K562 (cell line): Measurements from ENCODE around the gene KLHL29. TPM values are rescaled to one million over a fixed set of nuclear protein-coding genes. Genes with fewer than 3 reads are reported as not detected.
A peak's percentile ranks its signal among the peaks of the same experiment; 100 is the strongest.

Source experiments
- ELF2 ChIP-seq: fragments of 250-450 bp; sonication (Bioruptor Pico); IDR thresholded peaks from 2 replicates; pipeline ENCODE4 v1.5.0; 2021; ENCODE audit warnings: mild to moderate bottlenecking
- MAFG ChIP-seq: fragments of 450-650 bp; conservative IDR thresholded peaks from 2 replicates; pipeline ENCODE4 v1.6.1; 2016; ENCODE audit warnings: missing genetic modification characterization, missing compliant biosample characterization
- MECOM ChIP-seq: fragments of 250-450 bp; sonication (Bioruptor Pico); IDR thresholded peaks from 2 replicates; pipeline ENCODE4 v1.8.0; 2022; ENCODE audit warnings: inconsistent platforms
- NFE2L1 ChIP-seq: fragments of 450-650 bp; IDR thresholded peaks from 2 replicates; pipeline ENCODE4 v1.6.1; 2016; ENCODE audit warnings: missing genetic modification characterization, low read depth, mild to moderate bottlenecking, missing compliant biosample characterization, moderate library complexity, borderline replicate concordance
- NR1H2 ChIP-seq: sonication (generic); formaldehyde crosslinking; IDR thresholded peaks from 2 replicates; pipeline ENCODE4 v1.4.0; 2020; ENCODE audit warnings: mild to moderate bottlenecking, missing genetic modification reagents
- NR2C2 ChIP-seq, 2 experiments: fragments of 200-800 bp in 1 of 2; sonication (Bioruptor generic) in 1 of 2; sonication (generic) in 1 of 2; formaldehyde crosslinking in 1 of 2; IDR thresholded peaks; 2 replicates each; pipeline versions ENCODE4 v1.6.1 to v1.8.0; 2016 to 2022; ENCODE audit warnings: mild to moderate bottlenecking in 1 of 2, missing compliant biosample characterization in 1 of 2, missing genetic modification characterization in 1 of 2, missing genetic modification reagents in 1 of 2
- PHTF2 ChIP-seq: fragments of 250-450 bp; sonication (Bioruptor Pico); IDR thresholded peaks from 2 replicates; pipeline ENCODE4 v1.5.0; 2021; ENCODE audit warnings: mild to moderate bottlenecking
- SMARCA5 ChIP-seq: fragments of 450-650 bp; IDR thresholded peaks from 2 replicates; pipeline ENCODE4 v1.6.1; 2016
- SOX6 ChIP-seq: fragments of 450-650 bp; IDR thresholded peaks from 2 replicates; pipeline ENCODE4 v1.6.1; 2014; ENCODE audit warnings: mild to moderate bottlenecking
- STAT5B ChIP-seq: fragments of 250-450 bp; sonication (Bioruptor Pico); IDR thresholded peaks from 2 replicates; pipeline ENCODE4 v1.8.0; 2021; ENCODE audit warnings: mild to moderate bottlenecking, inconsistent platforms
- YBX1 ChIP-seq: fragments of 450-650 bp; IDR thresholded peaks from 2 replicates; pipeline ENCODE4 v1.7.1; 2016; ENCODE audit warnings: mild to moderate bottlenecking
- ZNF134 ChIP-seq: fragments of 250-450 bp; sonication (Bioruptor Pico); conservative IDR thresholded peaks from 2 replicates; pipeline ENCODE4 v1.4.0; 2020
- ZNF253 ChIP-seq: fragments of 250-450 bp; sonication (Bioruptor Pico); conservative IDR thresholded peaks from 2 replicates; pipeline ENCODE4 v1.6.1; 2021; ENCODE audit warnings: mild to moderate bottlenecking
- ZNF311 ChIP-seq: fragments of 250-450 bp; sonication (Bioruptor Pico); IDR thresholded peaks from 2 replicates; pipeline ENCODE4 v1.4.0; 2020; ENCODE audit warnings: mild to moderate bottlenecking, moderate library complexity
- ZNF316 ChIP-seq: fragments of 450-650 bp; IDR thresholded peaks from 2 replicates; pipeline ENCODE4 v1.6.1; 2016
- ZNF384 ChIP-seq: IDR thresholded peaks from 2 replicates; pipeline ENCODE4 v1.6.1; 2012; ENCODE audit warnings: low read depth, low read length, improper control_type of control experiment
- ZNF444 ChIP-seq: fragments of 250-450 bp; sonication (Bioruptor Pico); IDR thresholded peaks from 2 replicates; pipeline ENCODE4 v1.4.0; 2020; ENCODE audit warnings: mild to moderate bottlenecking, moderate library complexity
- ZNF57 ChIP-seq: fragments of 450-650 bp; formaldehyde crosslinking; IDR thresholded peaks from 2 replicates; pipeline ENCODE4 v1.4.0; 2020; ENCODE audit warnings: mild to moderate bottlenecking, moderate library complexity
- polyA plus RNA-seq, 8 experiments: library from polyadenylated mRNA; depleted of rRNA in 4 of 8; stranded (reverse) in 5 of 8; unstranded in 3 of 8; fragments of >200 nt; fragmentation: Nextera tagmentation in 2 of 8; fragmentation: Illumina TruSeq in 1 of 8; extraction: Ambion mirVana in 2 of 8; extraction: Trizol in 1 of 8; gene quantifications; 2 replicates each; pipeline versions ENCODE4 v1.2.1 to v1.2.3, GENCODE V29; 2011 to 2014; ENCODE audit warnings: inconsistent platforms in 1 of 8, missing spikeins in 1 of 8
- total RNA-seq, 7 experiments: library from RNA; depleted of rRNA in 6 of 7; stranded (reverse); fragments of >200 nt in 6 of 7; fragmentation: Illumina TruSeq in 2 of 7; extraction: Trizol in 2 of 7; gene quantifications; 2 replicates each; pipeline versions ENCODE4 v1.2.1 to v1.2.3, GENCODE V29; 2011 to 2021; ENCODE audit warnings: low replicate concordance in 1 of 7
- TF ChIP-seq, protein P1 (sequence below): fragments of 250-450 bp; sonication (Bioruptor Pico); IDR thresholded peaks from 2 replicates; pipeline ENCODE4 v1.4.0; 2020; ENCODE audit warnings: mild to moderate bottlenecking, moderate library complexity
- TF ChIP-seq, protein P2 (sequence below): sonication (generic); formaldehyde crosslinking; IDR thresholded peaks from 2 replicates; pipeline ENCODE4 v1.8.1; 2023; ENCODE audit warnings: mild to moderate bottlenecking, missing genetic modification reagents
- TF ChIP-seq, protein P3 (sequence below): sonication (generic); formaldehyde crosslinking; IDR thresholded peaks from 2 replicates; pipeline ENCODE4 v1.8.0; 2022; ENCODE audit warnings: mild to moderate bottlenecking, low read depth, missing genetic modification reagents

Gene KLHL29
- total and polyA plus RNA-seq, 9 of the 15 experiments (the other 6 are each of a cell fraction or from before 2014, with no cell fraction given) = 0.03 to 0.31 (median 0.08) TPM; not detected in 1

DNA sequence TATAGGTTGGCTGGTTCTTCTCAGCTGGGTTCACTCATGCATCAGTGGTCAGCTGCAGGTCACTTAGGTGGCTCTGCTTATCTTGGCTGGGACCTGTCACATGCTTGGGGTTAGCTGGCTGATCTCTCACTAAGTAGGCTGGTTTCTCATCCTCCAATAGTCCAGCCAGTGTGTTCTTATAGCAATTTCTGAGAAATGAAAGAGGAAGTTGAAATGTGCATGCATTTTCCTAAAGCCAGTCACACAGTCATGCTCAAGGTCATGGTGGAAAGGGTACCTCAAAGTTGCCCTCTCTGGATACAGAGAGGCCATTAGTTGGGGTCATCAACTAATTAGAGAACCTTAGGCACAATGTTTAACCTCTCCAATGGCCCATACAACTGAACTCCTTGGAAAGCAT lies 64.4 kb downstream of the KLHL29 start (continued):
- TF ChIP-seq, protein P1, sequence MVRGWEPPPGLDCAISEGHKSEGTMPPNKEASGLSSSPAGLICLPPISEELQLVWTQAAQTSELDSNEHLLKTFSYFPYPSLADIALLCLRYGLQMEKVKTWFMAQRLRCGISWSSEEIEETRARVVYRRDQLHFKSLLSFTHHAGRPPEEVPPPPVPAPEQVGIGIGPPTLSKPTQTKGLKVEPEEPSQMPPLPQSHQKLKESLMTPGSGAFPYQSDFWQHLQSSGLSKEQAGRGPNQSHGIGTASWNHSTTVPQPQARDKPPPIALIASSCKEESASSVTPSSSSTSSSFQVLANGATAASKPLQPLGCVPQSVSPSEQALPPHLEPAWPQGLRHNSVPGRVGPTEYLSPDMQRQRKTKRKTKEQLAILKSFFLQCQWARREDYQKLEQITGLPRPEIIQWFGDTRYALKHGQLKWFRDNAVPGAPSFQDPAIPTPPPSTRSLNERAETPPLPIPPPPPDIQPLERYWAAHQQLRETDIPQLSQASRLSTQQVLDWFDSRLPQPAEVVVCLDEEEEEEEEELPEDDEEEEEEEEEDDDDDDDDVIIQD (CRISPR knock-in tag) = no peak
- TF ChIP-seq ZNF57 (CRISPR knock-in tag) (no peak), ELF2 (CRISPR knock-in tag) (no peak), YBX1 (no peak), ZNF134 (CRISPR knock-in tag) (no peak), NR2C2 (CRISPR knock-in tag; IDR thresholded peaks at IDR 0.05) (no peak), NR2C2 (tag; IDR thresholded peaks at IDR 0.05) (peak; percentile 88), ZNF253 (CRISPR knock-in tag) (no peak), MAFG (tag) (no peak), PHTF2 (CRISPR knock-in tag) (no peak), ZNF311 (CRISPR knock-in tag) (no peak), NR1H2 (no peak), NFE2L1 (no peak), ZNF316 (no peak), ZNF384 (no peak), ZNF444 (CRISPR knock-in tag) (no peak), MECOM (CRISPR knock-in tag) (no peak), SOX6 (0 out of 2 replicates have a peak, but pooled peaks have one; percentile 10), STAT5B (CRISPR knock-in tag) (no peak), SMARCA5 (no peak)
- TF ChIP-seq, protein P2, sequence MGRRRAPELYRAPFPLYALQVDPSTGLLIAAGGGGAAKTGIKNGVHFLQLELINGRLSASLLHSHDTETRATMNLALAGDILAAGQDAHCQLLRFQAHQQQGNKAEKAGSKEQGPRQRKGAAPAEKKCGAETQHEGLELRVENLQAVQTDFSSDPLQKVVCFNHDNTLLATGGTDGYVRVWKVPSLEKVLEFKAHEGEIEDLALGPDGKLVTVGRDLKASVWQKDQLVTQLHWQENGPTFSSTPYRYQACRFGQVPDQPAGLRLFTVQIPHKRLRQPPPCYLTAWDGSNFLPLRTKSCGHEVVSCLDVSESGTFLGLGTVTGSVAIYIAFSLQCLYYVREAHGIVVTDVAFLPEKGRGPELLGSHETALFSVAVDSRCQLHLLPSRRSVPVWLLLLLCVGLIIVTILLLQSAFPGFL (CRISPR knock-in tag) = no peak
- TF ChIP-seq, protein P3, sequence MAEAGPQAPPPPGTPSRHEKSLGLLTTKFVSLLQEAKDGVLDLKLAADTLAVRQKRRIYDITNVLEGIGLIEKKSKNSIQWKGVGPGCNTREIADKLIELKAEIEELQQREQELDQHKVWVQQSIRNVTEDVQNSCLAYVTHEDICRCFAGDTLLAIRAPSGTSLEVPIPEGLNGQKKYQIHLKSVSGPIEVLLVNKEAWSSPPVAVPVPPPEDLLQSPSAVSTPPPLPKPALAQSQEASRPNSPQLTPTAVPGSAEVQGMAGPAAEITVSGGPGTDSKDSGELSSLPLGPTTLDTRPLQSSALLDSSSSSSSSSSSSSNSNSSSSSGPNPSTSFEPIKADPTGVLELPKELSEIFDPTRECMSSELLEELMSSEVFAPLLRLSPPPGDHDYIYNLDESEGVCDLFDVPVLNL (CRISPR knock-in tag) = no peak
